DMS114 treated with DMSO at 0.1 percent for 48 hours (cell line): ENCODE results near the gene HAT1.

ENCODE experiments used
- DNase-seq: peaks from one replicate; lab custom pipeline; 2025; ENCODE audit not compliant: unreplicated experiment; lab: John Stamatoyannopoulos, UW

The HAT1 gene

GRCh38 chr2:171919453-171919852 lies 2.8 kb upstream of the HAT1 start:
- DNase-seq, result no peak

- no peak for DNase-seq
Observed at GRCh38 chr2:171921970-171922229, 361 bp upstream of the HAT1 start.

GRCh38 chr2:171923206-171923605 lies 945 bp downstream of the HAT1 start:
- peak; percentile 9 for DNase-seq

DNA sequence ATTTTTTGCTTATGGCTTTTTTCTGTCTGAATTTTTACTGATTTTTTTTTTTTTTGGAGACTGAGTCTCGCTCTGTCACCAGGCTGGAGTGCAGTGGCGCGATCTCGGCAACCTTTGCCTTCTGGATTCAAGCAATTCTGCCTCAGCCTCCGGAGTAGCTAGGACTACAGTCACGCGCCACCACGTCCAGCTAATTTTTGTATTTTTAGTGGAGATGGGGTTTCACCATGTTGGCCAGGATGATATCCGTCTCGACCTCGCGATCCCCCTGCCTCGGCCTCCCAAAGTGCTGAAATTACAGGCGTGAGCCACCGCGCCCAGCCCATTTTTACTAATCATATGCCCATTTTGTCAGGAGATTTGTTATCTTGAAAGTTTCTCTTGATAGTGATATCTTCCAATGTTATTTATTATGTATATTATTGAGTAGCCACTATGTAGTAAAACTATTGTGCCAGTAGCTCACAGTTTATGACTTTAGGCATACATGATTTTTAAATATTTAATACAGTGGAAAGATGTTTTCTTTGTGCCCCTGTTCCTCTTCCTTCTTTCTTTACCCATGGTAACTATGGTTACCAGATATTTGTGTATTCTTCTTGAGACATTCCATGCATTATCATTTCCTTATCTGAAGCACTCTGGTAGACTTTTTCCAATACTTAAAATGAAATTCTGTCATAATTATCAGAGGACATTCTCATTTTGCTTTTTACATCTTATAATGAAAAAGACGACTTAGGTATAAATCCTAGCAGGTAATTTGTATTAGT lies 2.1 kb downstream of the HAT1 start:
- DNase-seq, result no peak

- no peak for DNase-seq
Observed at GRCh38 chr2:171930385-171930784, 8.1 kb downstream of the HAT1 start.

- DNase-seq, result no peak
Observed at GRCh38 chr2:171939058-171939742, 16.9 kb downstream of the HAT1 start.

GRCh38 chr2:171939743-171940071 lies 17.4 kb downstream of the HAT1 start:
- no peak for DNase-seq

DNA sequence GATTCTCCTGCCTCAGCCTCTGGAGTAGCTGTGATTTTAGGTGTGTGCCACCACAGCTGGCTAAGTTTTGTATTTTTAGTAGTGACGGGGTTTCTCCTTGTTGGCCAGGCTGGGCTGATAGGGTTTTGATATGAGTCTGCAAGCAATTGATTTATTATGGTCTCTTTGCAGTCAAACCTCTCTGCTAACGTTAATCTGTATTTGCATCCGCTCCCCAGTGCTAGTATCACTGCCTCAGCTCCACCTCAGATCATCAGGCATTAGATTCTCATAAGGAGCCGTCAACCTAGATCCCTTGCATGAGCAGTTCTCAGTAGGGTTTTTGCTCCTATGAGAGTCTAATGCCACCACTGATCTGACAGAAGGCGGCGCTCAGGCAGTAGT lies 19.0 kb downstream of the HAT1 start:
- DNase-seq, result no peak

- DNase-seq, result no peak
Observed at GRCh38 chr2:171943869-171944268, 21.6 kb downstream of the HAT1 start.

GRCh38 chr2:171952276-171952675 lies 30.0 kb downstream of the HAT1 start:
- DNase-seq, result no peak

DNA sequence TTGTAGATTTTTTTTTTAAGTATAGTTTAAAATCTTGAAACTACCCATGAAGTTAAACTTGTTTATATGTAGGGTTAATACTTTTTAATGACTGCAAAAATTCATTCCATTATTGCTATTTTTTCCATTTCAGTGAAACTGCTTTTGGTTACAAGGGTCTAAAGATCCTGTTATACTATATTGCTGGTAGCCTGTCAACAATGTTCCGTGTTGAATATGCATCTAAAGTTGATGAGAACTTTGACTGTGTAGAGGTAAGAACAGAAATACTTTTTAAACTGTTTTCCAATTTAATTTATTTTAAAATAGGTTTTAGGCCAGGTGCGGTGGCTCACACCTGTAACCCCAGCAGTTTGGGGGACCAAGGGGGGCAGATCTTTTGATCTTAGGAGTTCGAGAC lies 30.5 kb downstream of the HAT1 start:
- no peak for DNase-seq

GRCh38 chr2:171956135-171956825 lies 34.0 kb downstream of the HAT1 start:
- no peak for DNase-seq

GRCh38 chr2:171957061-171957460 lies 34.8 kb downstream of the HAT1 start:
- DNase-seq, result no peak

DNA sequence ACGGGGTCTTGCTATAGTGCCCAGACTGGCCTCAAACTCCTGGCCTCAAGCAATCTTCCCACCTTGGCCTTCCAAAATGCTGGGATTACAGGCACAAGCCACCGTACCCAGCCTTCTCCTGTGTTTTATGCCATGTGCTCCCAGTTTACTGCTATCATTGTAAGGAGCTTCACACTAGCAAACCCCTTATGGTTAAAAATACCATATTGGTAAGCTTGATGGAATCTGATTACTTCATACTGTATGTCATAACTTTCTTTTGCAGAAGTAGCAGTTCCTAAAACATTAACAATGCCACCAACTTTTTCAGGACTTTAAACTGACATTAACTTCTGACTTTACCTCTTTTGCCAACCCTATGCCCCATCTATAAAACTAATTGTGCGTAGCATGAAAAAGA lies 36.2 kb downstream of the HAT1 start:
- no peak for DNase-seq

GRCh38 chr2:171959998-171960397 lies 37.7 kb downstream of the HAT1 start:
- no peak for DNase-seq

DNA sequence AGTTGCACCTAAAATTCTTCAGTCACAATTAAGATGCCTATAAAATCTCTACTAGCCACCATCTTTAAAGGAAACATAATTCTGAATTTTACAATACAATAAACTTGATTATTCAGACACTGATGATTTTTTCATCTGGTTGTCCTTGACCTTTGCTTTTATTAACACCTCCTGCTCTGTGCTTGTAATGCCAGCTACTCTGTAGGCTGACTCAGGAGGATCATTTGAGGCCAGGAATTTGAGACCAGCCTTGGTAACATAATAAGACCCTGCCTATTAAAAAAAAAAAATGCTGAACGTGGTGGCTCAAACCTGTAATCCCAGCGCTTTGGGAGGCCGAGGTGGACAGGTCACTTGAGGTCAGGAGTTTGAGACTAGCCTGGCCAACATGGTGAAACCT lies 38.3 kb downstream of the HAT1 start:
- DNase-seq, result no peak

- DNase-seq, result no peak
Observed at GRCh38 chr2:171963198-171963597, 40.9 kb downstream of the HAT1 start.

DNA sequence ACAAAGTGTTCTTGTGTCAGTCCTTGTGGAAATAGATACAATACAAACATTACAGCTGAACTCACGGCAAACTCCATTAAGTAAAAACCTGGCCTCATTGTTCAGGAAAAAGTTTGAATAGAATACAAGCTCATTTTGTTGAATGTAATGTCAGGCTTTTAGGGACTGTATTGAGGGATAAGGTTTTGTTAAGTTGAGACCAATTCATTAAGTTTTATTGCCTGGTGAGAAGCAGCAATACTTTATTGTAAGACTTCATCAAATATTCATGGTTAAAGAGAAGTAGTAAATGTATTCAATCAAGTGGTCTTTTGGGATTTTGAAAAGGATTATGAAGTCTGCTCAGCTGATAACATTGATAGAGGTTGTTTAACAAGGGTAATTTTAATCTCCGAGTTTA lies 42.0 kb downstream of the HAT1 start:
- DNase-seq, result no peak

- DNase-seq, result no peak
Observed at GRCh38 chr2:171965238-171965637, 43.0 kb downstream of the HAT1 start.

DNA sequence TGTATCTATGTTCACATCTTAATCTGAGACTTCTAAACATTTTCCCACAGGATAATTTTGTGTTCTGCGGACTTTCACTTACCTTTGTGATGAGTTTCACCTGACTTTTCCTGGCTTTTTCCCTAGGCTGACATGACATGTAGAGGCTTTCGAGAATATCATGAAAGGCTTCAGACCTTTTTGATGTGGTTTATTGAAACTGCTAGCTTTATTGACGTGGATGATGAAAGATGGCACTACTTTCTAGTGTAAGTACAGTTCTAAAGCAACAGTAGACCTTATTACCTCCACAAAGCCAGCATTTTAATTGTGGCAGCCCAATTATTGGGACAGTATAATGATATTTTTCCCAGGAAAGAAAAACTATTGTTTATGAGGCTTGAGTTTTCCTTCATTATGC lies 43.4 kb downstream of the HAT1 start:
- DNase-seq, result no peak

DNA sequence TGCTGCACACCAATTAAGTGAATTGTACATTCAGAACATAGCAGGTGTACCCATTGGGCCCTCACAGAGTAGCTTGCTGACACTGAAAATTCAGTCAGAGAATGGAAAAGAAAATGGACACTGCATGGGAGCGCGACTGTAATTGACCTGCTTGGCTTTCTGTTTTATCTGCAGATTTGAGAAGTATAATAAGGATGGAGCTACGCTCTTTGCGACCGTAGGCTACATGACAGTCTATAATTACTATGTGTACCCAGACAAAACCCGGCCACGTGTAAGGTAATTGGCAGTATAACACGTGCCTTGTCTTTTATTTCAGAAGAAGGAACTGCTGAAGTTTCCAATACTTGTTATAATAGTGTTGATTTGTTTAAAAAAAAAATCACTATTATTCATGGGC lies 44.0 kb downstream of the HAT1 start:
- no peak for DNase-seq

GRCh38 chr2:171966688-171967087 lies 44.4 kb downstream of the HAT1 start:
- DNase-seq, result no peak

DNA sequence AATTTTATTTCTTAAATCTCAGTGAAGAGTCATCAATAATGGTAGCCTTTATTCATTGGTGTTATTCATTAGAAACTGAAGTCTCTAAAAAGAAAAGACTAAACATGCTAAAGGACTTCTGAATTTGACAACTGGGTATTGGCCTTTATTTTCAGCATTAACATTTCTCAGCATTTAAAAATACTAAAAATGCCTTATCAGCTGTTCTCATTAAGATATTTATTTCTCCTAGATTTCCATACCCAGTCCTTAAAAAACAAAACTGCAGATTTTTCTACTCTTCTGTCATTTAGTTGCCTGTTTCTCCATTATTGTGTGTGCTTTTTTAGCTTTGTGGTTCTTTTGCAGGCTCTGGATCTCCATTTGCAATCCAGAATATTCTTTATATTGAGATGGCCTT lies 46.2 kb downstream of the HAT1 start:
- no peak for DNase-seq
